HepG2 (cell line): Measurements from ENCODE around the gene ECD. TPM values are rescaled to one million over a fixed set of nuclear protein-coding genes. Genes with fewer than 3 reads are reported as not detected.

Source experiments
- ARNTL ChIP-seq: sonication (generic); formaldehyde crosslinking; IDR thresholded peaks from 2 replicates; pipeline ENCODE4 v1.4.0; 2020; ENCODE audit warnings: mild to moderate bottlenecking, missing genetic modification reagents
- BCL3 ChIP-seq: sonication (generic); formaldehyde crosslinking; IDR thresholded peaks from 2 replicates; pipeline ENCODE4 v1.5.1; 2020; ENCODE audit warnings: mild to moderate bottlenecking, missing genetic modification reagents, moderate library complexity
- CENPX ChIP-seq: sonication (generic); formaldehyde crosslinking; IDR thresholded peaks from 2 replicates; pipeline ENCODE4 v1.9.0; 2021; ENCODE audit warnings: mild to moderate bottlenecking, missing genetic modification reagents, moderate library complexity
- CREM ChIP-seq, 2 experiments: sonication (generic) in 1 of 2; formaldehyde crosslinking in 1 of 2; IDR thresholded peaks; 2 replicates each; pipeline versions ENCODE4 v1.4.0 to v1.6.1; 2016 to 2020; ENCODE audit warnings: antibody characterized with exemption in 1 of 2, mild to moderate bottlenecking in 1 of 2, missing genetic modification reagents in 1 of 2
- MAFF ChIP-seq: IDR thresholded peaks from 2 replicates; pipeline ENCODE4 v1.6.1; 2011; ENCODE audit warnings: low read depth, low read length, improper control_type of control experiment
- NONO ChIP-seq, 2 experiments: fragments of 450-650 bp in 1 of 2; sonication (generic) in 1 of 2; formaldehyde crosslinking in 1 of 2; IDR thresholded peaks in 1 of 2; conservative IDR thresholded peaks in 1 of 2; 2 replicates each; pipeline versions ENCODE4 v1.6.1 to v1.8.0; 2017 to 2022; ENCODE audit warnings: mild to moderate bottlenecking in 1 of 2, missing genetic modification reagents in 1 of 2, moderate library complexity in 1 of 2
- NR3C1 ChIP-seq: sonication (generic); formaldehyde crosslinking; IDR thresholded peaks from 2 replicates; pipeline ENCODE4 v1.4.0; 2020; ENCODE audit warnings: missing genetic modification reagents
- PPARG ChIP-seq: conservative IDR thresholded peaks from 2 replicates; pipeline ENCODE4 v1.6.1; 2016; ENCODE audit warnings: missing biosample characterization, missing genetic modification reagents
- RFXANK ChIP-seq: IDR thresholded peaks from 2 replicates; pipeline ENCODE4 v1.6.1; 2016
- TOE1 ChIP-seq: sonication (generic); formaldehyde crosslinking; IDR thresholded peaks from 2 replicates; pipeline ENCODE4 v1.4.0; 2020; ENCODE audit warnings: mild to moderate bottlenecking, missing genetic modification reagents
- ZBTB43 ChIP-seq: sonication (generic); formaldehyde crosslinking; conservative IDR thresholded peaks from 2 replicates; pipeline ENCODE4 v1.4.0; 2020; ENCODE audit warnings: missing genetic modification reagents
- ZFAT ChIP-seq: sonication (generic); formaldehyde crosslinking; conservative IDR thresholded peaks from 2 replicates; pipeline ENCODE4 v1.8.1; 2023; ENCODE audit warnings: missing genetic modification reagents, inconsistent platforms
- ZNF3 ChIP-seq: IDR thresholded peaks from 2 replicates; pipeline ENCODE4 v1.7.0; 2017; ENCODE audit warnings: inconsistent platforms
- ZNF619 ChIP-seq: sonication (generic); formaldehyde crosslinking; IDR thresholded peaks from 2 replicates; pipeline ENCODE4 v1.4.0; 2020; ENCODE audit warnings: mild to moderate bottlenecking, missing genetic modification reagents
- ZNF879 ChIP-seq: sonication (generic); formaldehyde crosslinking; IDR thresholded peaks from 2 replicates; pipeline ENCODE4 v1.8.1; 2023; ENCODE audit warnings: missing genetic modification reagents
- polyA plus RNA-seq, 8 experiments: library from polyadenylated mRNA; depleted of rRNA in 3 of 8; stranded (reverse) in 7 of 8; unstranded in 1 of 8; fragments of >200 nt; fragmentation: Illumina TruSeq in 4 of 8; extraction: Trizol in 4 of 8; gene quantifications; 2 replicates each; pipeline versions ENCODE4 v1.2.1 to v1.2.3, GENCODE V29; 2011 to 2016; ENCODE audit warnings: low read depth in 4 of 8, missing spikeins in 1 of 8, mixed read lengths in 1 of 8; ENCODE audit not compliant: insufficient read depth in 1 of 8
- total RNA-seq, 5 experiments: library from RNA; depleted of rRNA; stranded (reverse); fragments of >200 nt; fragmentation: Illumina TruSeq; extraction: Trizol; gene quantifications; 2 replicates each; pipeline ENCODE4 v1.2.3, GENCODE V29; 2016; ENCODE audit warnings: low read depth in 1 of 5
- TF ChIP-seq, protein P1 (sequence below), 2 experiments: sonication (generic) in 1 of 2; formaldehyde crosslinking in 1 of 2; IDR thresholded peaks; 2 replicates each; pipeline versions ENCODE4 v1.5.1 to v1.6.1; 2011 to 2020; ENCODE audit warnings: borderline replicate concordance in 1 of 2, low read depth in 1 of 2, low read length in 1 of 2, mild to moderate bottlenecking in 1 of 2, missing genetic modification reagents in 1 of 2, moderate library complexity in 1 of 2
- TF ChIP-seq, protein P2 (sequence below): IDR thresholded peaks from 2 replicates; pipeline ENCODE4 v1.6.1; 2018; ENCODE audit warnings: missing genetic modification reagents
- TF ChIP-seq, protein P3 (sequence below): sonication (generic); formaldehyde crosslinking; IDR thresholded peaks from 2 replicates; pipeline ENCODE4 v1.4.0; 2020; ENCODE audit warnings: missing genetic modification reagents
- TF ChIP-seq, protein P4 (sequence below): sonication (generic); formaldehyde crosslinking; IDR thresholded peaks from 2 replicates; pipeline ENCODE4 v1.8.1; 2023; ENCODE audit warnings: mild to moderate bottlenecking, missing genetic modification reagents

ECD gene
- total and polyA plus RNA-seq, 2 of the 13 experiments (the other 11 are each of a cell fraction or from before 2014, with no cell fraction given): 21.5 to 27.6 TPM

GRCh38 chr10:73088304-73088703 is 79.5 kb downstream of the ECD start (continued):
- no peak for TF ChIP-seq BCL3 (CRISPR knock-in tag)
- no peak for TF ChIP-seq RFXANK (CRISPR knock-in tag)
- peak; percentile 60; the same call in 1 of the 2 replicates for TF ChIP-seq PPARG (CRISPR knock-in tag)
- TF ChIP-seq NR3C1 (CRISPR knock-in tag): no peak
- TF ChIP-seq, protein P1, sequence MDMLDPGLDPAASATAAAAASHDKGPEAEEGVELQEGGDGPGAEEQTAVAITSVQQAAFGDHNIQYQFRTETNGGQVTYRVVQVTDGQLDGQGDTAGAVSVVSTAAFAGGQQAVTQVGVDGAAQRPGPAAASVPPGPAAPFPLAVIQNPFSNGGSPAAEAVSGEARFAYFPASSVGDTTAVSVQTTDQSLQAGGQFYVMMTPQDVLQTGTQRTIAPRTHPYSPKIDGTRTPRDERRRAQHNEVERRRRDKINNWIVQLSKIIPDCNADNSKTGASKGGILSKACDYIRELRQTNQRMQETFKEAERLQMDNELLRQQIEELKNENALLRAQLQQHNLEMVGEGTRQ (IDR thresholded peaks at IDR 0.05; ENCODE audit: low read depth, low read length): no peak
- TF ChIP-seq, protein P1 (CRISPR knock-in tag; IDR thresholded peaks at IDR 0.05; ENCODE audit: borderline replicate concordance): no peak
- TF ChIP-seq, protein P2, sequence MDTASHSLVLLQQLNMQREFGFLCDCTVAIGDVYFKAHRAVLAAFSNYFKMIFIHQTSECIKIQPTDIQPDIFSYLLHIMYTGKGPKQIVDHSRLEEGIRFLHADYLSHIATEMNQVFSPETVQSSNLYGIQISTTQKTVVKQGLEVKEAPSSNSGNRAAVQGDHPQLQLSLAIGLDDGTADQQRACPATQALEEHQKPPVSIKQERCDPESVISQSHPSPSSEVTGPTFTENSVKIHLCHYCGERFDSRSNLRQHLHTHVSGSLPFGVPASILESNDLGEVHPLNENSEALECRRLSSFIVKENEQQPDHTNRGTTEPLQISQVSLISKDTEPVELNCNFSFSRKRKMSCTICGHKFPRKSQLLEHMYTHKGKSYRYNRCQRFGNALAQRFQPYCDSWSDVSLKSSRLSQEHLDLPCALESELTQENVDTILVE (CRISPR knock-in tag): no peak
- TF ChIP-seq ZBTB43 (CRISPR knock-in tag): no peak
- TF ChIP-seq TOE1 (CRISPR knock-in tag): no peak
- no peak for TF ChIP-seq ZNF879
- TF ChIP-seq, protein P3, sequence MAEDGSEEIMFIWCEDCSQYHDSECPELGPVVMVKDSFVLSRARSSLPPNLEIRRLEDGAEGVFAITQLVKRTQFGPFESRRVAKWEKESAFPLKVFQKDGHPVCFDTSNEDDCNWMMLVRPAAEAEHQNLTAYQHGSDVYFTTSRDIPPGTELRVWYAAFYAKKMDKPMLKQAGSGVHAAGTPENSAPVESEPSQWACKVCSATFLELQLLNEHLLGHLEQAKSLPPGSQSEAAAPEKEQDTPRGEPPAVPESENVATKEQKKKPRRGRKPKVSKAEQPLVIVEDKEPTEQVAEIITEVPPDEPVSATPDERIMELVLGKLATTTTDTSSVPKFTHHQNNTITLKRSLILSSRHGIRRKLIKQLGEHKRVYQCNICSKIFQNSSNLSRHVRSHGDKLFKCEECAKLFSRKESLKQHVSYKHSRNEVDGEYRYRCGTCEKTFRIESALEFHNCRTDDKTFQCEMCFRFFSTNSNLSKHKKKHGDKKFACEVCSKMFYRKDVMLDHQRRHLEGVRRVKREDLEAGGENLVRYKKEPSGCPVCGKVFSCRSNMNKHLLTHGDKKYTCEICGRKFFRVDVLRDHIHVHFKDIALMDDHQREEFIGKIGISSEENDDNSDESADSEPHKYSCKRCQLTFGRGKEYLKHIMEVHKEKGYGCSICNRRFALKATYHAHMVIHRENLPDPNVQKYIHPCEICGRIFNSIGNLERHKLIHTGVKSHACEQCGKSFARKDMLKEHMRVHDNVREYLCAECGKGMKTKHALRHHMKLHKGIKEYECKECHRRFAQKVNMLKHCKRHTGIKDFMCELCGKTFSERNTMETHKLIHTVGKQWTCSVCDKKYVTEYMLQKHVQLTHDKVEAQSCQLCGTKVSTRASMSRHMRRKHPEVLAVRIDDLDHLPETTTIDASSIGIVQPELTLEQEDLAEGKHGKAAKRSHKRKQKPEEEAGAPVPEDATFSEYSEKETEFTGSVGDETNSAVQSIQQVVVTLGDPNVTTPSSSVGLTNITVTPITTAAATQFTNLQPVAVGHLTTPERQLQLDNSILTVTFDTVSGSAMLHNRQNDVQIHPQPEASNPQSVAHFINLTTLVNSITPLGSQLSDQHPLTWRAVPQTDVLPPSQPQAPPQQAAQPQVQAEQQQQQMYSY (CRISPR knock-in tag): no peak
- TF ChIP-seq CREM (IDR thresholded peaks at IDR 0.05): peak; percentile 34; the same call in 1 of the 2 replicates
- TF ChIP-seq CREM (CRISPR knock-in tag; IDR thresholded peaks at IDR 0.05): no peak
- TF ChIP-seq, protein P4, sequence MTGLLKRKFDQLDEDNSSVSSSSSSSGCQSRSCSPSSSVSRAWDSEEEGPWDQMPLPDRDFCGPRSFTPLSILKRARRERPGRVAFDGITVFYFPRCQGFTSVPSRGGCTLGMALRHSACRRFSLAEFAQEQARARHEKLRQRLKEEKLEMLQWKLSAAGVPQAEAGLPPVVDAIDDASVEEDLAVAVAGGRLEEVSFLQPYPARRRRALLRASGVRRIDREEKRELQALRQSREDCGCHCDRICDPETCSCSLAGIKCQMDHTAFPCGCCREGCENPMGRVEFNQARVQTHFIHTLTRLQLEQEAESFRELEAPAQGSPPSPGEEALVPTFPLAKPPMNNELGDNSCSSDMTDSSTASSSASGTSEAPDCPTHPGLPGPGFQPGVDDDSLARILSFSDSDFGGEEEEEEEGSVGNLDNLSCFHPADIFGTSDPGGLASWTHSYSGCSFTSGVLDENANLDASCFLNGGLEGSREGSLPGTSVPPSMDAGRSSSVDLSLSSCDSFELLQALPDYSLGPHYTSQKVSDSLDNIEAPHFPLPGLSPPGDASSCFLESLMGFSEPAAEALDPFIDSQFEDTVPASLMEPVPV (CRISPR knock-in tag): no peak
- TF ChIP-seq ARNTL (CRISPR knock-in tag): no peak
- no peak for TF ChIP-seq NONO (IDR thresholded peaks at IDR 0.05)
- no peak for TF ChIP-seq NONO (CRISPR knock-in tag; conservative IDR thresholded peaks at IDR 0.05)
- no peak for TF ChIP-seq MAFF
- TF ChIP-seq CENPX: no peak
- TF ChIP-seq ZFAT (CRISPR knock-in tag): no peak
- TF ChIP-seq ZNF3 (CRISPR knock-in tag): no peak
- no peak for TF ChIP-seq ZNF619 (CRISPR knock-in tag)
